Glutamatergic neuron (in vitro differentiated cells): Measurements from ENCODE around the gene VPS13C. TPM values are rescaled to one million over a fixed set of nuclear protein-coding genes. Genes with fewer than 3 reads are reported as not detected.
A peak's percentile ranks its signal among the peaks of the same experiment; 100 is the strongest.

Source experiments
- DNase-seq: peaks from one replicate; pipeline ENCODE4 v3.0.0; 2022
- H3K27ac Mint-ChIP-seq: one replicate; pipeline ENCODE4 v1.8.0; 2020; ENCODE audit warnings: mild to moderate bottlenecking, mixed read lengths, inconsistent platforms; ENCODE audit not compliant: unreplicated experiment
- H3K27me3 Mint-ChIP-seq: one replicate; pipeline ENCODE4 v1.8.0; 2020; ENCODE audit warnings: mild to moderate bottlenecking, moderate library complexity, mixed read lengths, inconsistent platforms; ENCODE audit not compliant: unreplicated experiment
- H3K36me3 Mint-ChIP-seq: one replicate; pipeline ENCODE4 v1.8.0; 2020; ENCODE audit warnings: mild to moderate bottlenecking, mixed read lengths, inconsistent platforms; ENCODE audit not compliant: unreplicated experiment
- H3K4me1 Mint-ChIP-seq: one replicate; pipeline ENCODE4 v1.8.0; 2020; ENCODE audit warnings: mild to moderate bottlenecking, low read depth, mixed read lengths, inconsistent platforms; ENCODE audit not compliant: unreplicated experiment
- H3K4me3 Mint-ChIP-seq: one replicate; pipeline ENCODE4 v1.8.0; 2020; ENCODE audit warnings: mild to moderate bottlenecking, mixed read lengths, inconsistent platforms; ENCODE audit not compliant: unreplicated experiment
- H3K9me3 Mint-ChIP-seq: one replicate; pipeline ENCODE4 v1.8.0; 2020; ENCODE audit warnings: mild to moderate bottlenecking, moderate library complexity, mixed read lengths, inconsistent platforms; ENCODE audit not compliant: unreplicated experiment
- CTCF ChIP-seq: fragments of 200-600 bp; sonication (generic); IDR thresholded peaks from one replicate; pipeline ENCODE4 v1.5.0; 2021; ENCODE audit not compliant: partially characterized antibody, unreplicated experiment
- total RNA-seq: library from RNA; stranded (reverse); fragmentation: NEBNext Ultra II Directional; extraction: Animal tissue kit (Norgen Biotek cat#: 25700); gene quantifications from one replicate; pipeline ENCODE4 v1.2.1, GENCODE V29; 2021; ENCODE audit not compliant: unreplicated experiment

The VPS13C gene
- total RNA-seq, 1 donor from 2014 or later: 93.8 TPM

GRCh38 chr15:61893146-61893545, 167.1 kb downstream of the VPS13C start:
- Mint-ChIP-seq H3K27me3 (no peaks in the 10 kb centered on the region), H3K4me1 (no peaks in the 10 kb centered on the region), H3K36me3 (peaks cover 45% of the 10 kb centered on the region), H3K4me3 (no peak overlapping the region), H3K9me3 (peaks cover 4% of the 10 kb centered on the region), H3K27ac (no peak overlapping the region)
- no peak for TF ChIP-seq CTCF
- no peak for DNase-seq

GRCh38 chr15:61892140-61892539, 168.1 kb downstream of the VPS13C start:
- Mint-ChIP-seq H3K9me3 (peaks cover 4% of the 10 kb centered on the region), H3K36me3 (peaks cover 38% of the 10 kb centered on the region), H3K4me3 (no peak overlapping the region), H3K4me1 (no peaks in the 10 kb centered on the region), H3K27ac (no peak overlapping the region), H3K27me3 (no peaks in the 10 kb centered on the region)
- no peak for TF ChIP-seq CTCF
- DNase-seq: no peak

GRCh38 chr15:61890106-61890505, 170.1 kb downstream of the VPS13C start:
- Mint-ChIP-seq H3K27ac (no peak overlapping the region), H3K36me3 (peaks cover 24% of the 10 kb centered on the region)
- TF ChIP-seq CTCF: no peak

GRCh38 chr15:61889706-61890105, 170.5 kb downstream of the VPS13C start:
- no peak for TF ChIP-seq CTCF
- Mint-ChIP-seq H3K9me3 (peaks cover 2% of the 10 kb centered on the region), H3K27ac (no peak overlapping the region), H3K4me3 (no peak overlapping the region), H3K36me3 (peaks cover 20% of the 10 kb centered on the region), H3K27me3 (no peaks in the 10 kb centered on the region), H3K4me1 (no peaks in the 10 kb centered on the region)
- DNase-seq: no peak

More at GRCh38 chr15:61890106-61890505, 170.1 kb downstream of the VPS13C start:
- DNase-seq: no peak
- Mint-ChIP-seq H3K27me3 (no peaks in the 10 kb centered on the region), H3K9me3 (peaks cover 2% of the 10 kb centered on the region), H3K4me1 (no peaks in the 10 kb centered on the region), H3K4me3 (no peak overlapping the region)

- DNase-seq: no peak
- peaks cover 11% of the 10 kb centered on the region for H3K36me3 Mint-ChIP-seq
- H3K27me3 Mint-ChIP-seq: no peaks in the 10 kb centered on the region
- H3K9me3 Mint-ChIP-seq: peaks cover 2% of the 10 kb centered on the region
- no peak for TF ChIP-seq CTCF
- no peaks in the 10 kb centered on the region for H3K4me1 Mint-ChIP-seq
- no peak overlapping the region for H3K4me3 Mint-ChIP-seq
- peak overlapping the region; percentile 19 for H3K27ac Mint-ChIP-seq
Measured at GRCh38 chr15:61888074-61888780, 172.0 kb downstream of the VPS13C start.
